Endothelial cell of umbilical vein (primary cell): Measurements from ENCODE around the gene NFATC1. TPM values are rescaled to one million over a fixed set of nuclear protein-coding genes. Genes with fewer than 3 reads are reported as not detected.

Experiments
- BruUV-seq: library from RNA; stranded (reverse); fragments of 400-500 nt; replicated peaks from 2 replicates; lab custom pipeline; 2021; lab: Mats Ljungman, UMichigan
- CTCF ChIA-PET: fragments of 300-600, 350-600 bp; sonication (Branson Sonifier 250); formaldehyde crosslinking; loops from one replicate; lab custom pipeline; 2021; ENCODE audit warnings: antibody characterized with exemption, inconsistent platforms; lab: Charles Lee
- POLR2A ChIA-PET: fragments of 300-600, 350-600 bp; sonication (Branson Sonifier 250); formaldehyde crosslinking; loops from one replicate; lab custom pipeline; 2021; ENCODE audit warnings: antibody characterized with exemption, inconsistent platforms; lab: Charles Lee
- DNase-seq: peaks from one replicate; pipeline ENCODE4 v3.0.0-alpha.2; 2011; ENCODE audit warnings: low read depth, low spot score
- FAIRE-seq: peaks from 2 replicates; lab custom pipeline; 2011; peaks lifted over from hg19 to GRCh38; lab: Jason Lieb, UNC
- H2AFZ ChIP-seq: 2 replicates; pipeline ENCODE4 v1.6.0; 2012; ENCODE audit warnings: low read depth, low read length, control low read depth, inconsistent platforms
- H3K27ac ChIP-seq: 2 replicates; pipeline ENCODE4 v1.5.1; 2011; ENCODE audit warnings: low read depth, mild to moderate bottlenecking, control low read depth, low read length, moderate library complexity; ENCODE audit not compliant: insufficient read depth
- H3K27me3 ChIP-seq, 2 experiments: 2 replicates each; pipeline versions ENCODE4 v1.6.0 to v1.6.1; 2011; ENCODE audit warnings: low read length in 2 of 2, mixed read lengths in 1 of 2; ENCODE audit not compliant: control insufficient read depth in 2 of 2, insufficient read depth in 2 of 2
- H3K36me3 ChIP-seq, 2 experiments: 2 replicates in 1 of 2; 3 replicates in 1 of 2; pipeline ENCODE4 v1.5.1; 2011; ENCODE audit warnings: low read length in 2 of 2, mild to moderate bottlenecking in 1 of 2, moderate library complexity in 1 of 2; ENCODE audit not compliant: control insufficient read depth in 2 of 2, insufficient read depth in 2 of 2; ENCODE audit errors: extremely low read depth in 1 of 2
- H3K4me1 ChIP-seq: 3 replicates; pipeline ENCODE4 v1.5.1; 2011; ENCODE audit warnings: mild to moderate bottlenecking, low read length; ENCODE audit not compliant: control insufficient read depth, insufficient read depth; ENCODE audit errors: extremely low read depth
- H3K4me2 ChIP-seq: 2 replicates; pipeline ENCODE4 v1.6.1; 2011; ENCODE audit warnings: low read length, control low read depth, mixed read lengths; ENCODE audit not compliant: insufficient read depth
- H3K4me3 ChIP-seq, 3 experiments: fragments of 200-600 bp in 1 of 3; sonication (generic), shearing (Covaris generic) in 1 of 3; replicated peaks in 1 of 3; 2 replicates each; pipeline ENCODE4 v1.5.1; 2011 to 2016; ENCODE audit warnings: control low read depth in 3 of 3, low read length in 3 of 3, mild to moderate bottlenecking in 2 of 3, inconsistent platforms in 1 of 3, low read depth in 1 of 3, moderate library complexity in 1 of 3; ENCODE audit not compliant: insufficient read depth in 1 of 3
- H3K79me2 ChIP-seq: 2 replicates; pipeline ENCODE4 v1.6.0; 2012; ENCODE audit warnings: low read length, inconsistent platforms; ENCODE audit not compliant: control insufficient read depth, insufficient read depth
- H3K9ac ChIP-seq: replicated peaks from 2 replicates; pipeline ENCODE3; 2011; ENCODE audit warnings: low read length, control low read depth; ENCODE audit not compliant: insufficient read depth; ENCODE audit errors: extremely low read depth
- H3K9me1 ChIP-seq: replicated peaks from 3 replicates; pipeline ENCODE4 v1.6.0; 2011; ENCODE audit warnings: mild to moderate bottlenecking, low read length; ENCODE audit not compliant: control insufficient read depth, insufficient read depth; ENCODE audit errors: extremely low read depth
- H3K9me3 ChIP-seq: replicated peaks from 2 replicates; pipeline ENCODE4 v1.5.1; 2012; ENCODE audit warnings: low read length, inconsistent platforms; ENCODE audit not compliant: control insufficient read depth, insufficient read depth
- H4K20me1 ChIP-seq: replicated peaks from 2 replicates; pipeline ENCODE3; 2011; ENCODE audit warnings: mild to moderate bottlenecking, low read length; ENCODE audit not compliant: control insufficient read depth, insufficient read depth; ENCODE audit errors: extremely low read depth
- CTCF ChIP-seq, 2 donors: IDR thresholded peaks; 1 replicate in 1 of 2; 2 replicates in 1 of 2; pipeline ENCODE4 v1.5.1; 2011; ENCODE audit warnings: low read length in 2 of 2, mild to moderate bottlenecking in 2 of 2, moderate library complexity in 2 of 2, control low read depth in 1 of 2, inconsistent platforms in 1 of 2, low read depth in 1 of 2; ENCODE audit not compliant: insufficient read depth in 1 of 2; ENCODE audit errors: extremely low read depth in 1 of 2
- EZH2 ChIP-seq: IDR thresholded peaks from 2 replicates; pipeline ENCODE4 v1.6.1; 2012; ENCODE audit warnings: borderline replicate concordance, low read depth, mild to moderate bottlenecking, moderate library complexity, low read length, inconsistent platforms; ENCODE audit not compliant: severe bottlenecking
- FOS ChIP-seq: IDR thresholded peaks from 2 replicates; pipeline ENCODE4 v1.6.1; 2011; ENCODE audit warnings: mild to moderate bottlenecking, low read length, moderate library complexity, borderline replicate concordance; ENCODE audit not compliant: insufficient read depth
- GATA2 ChIP-seq: IDR thresholded peaks from 2 replicates; pipeline ENCODE4 v1.7.0; 2011; ENCODE audit warnings: low read depth, mild to moderate bottlenecking, moderate library complexity, mixed read lengths, low read length; ENCODE audit not compliant: insufficient read length, insufficient read depth
- JUN ChIP-seq: IDR thresholded peaks from 2 replicates; pipeline ENCODE4 v1.6.1; 2011; ENCODE audit warnings: borderline replicate concordance, low read depth; ENCODE audit not compliant: insufficient read length, insufficient read depth
- MAX ChIP-seq: IDR thresholded peaks from 2 replicates; pipeline ENCODE4 v1.6.1; 2011; ENCODE audit not compliant: insufficient read depth, insufficient read length
- MYC ChIP-seq: IDR thresholded peaks from one replicate; pipeline ENCODE4 v1.6.1; 2011; ENCODE audit warnings: mild to moderate bottlenecking, low read depth, low read length
- POLR2A ChIP-seq: IDR thresholded peaks from 2 replicates; pipeline ENCODE4 v1.6.1; 2012; ENCODE audit warnings: low read depth, mild to moderate bottlenecking, control low read depth, low read length
- POLR2AphosphoS5 ChIP-seq: IDR thresholded peaks from 2 replicates; pipeline ENCODE4 v1.6.1; 2012; ENCODE audit warnings: low read depth, mild to moderate bottlenecking, control low read depth, low read length, moderate library complexity; ENCODE audit not compliant: insufficient read depth
- dilution Hi-C: fragments of 300-500 bp; cut with MboI; formaldehyde crosslinking; loops from one replicate; pipeline ENCODE4 v1.15.0; 2019; ENCODE audit warnings: low sequenced_read_pairs; ENCODE audit not compliant: extremely low pct_ligation_motif_present
- intact Hi-C: fragments of 100-400 bp; cut with micrococcal nuclease; formaldehyde crosslinking; loops from one replicate; pipeline ENCODE4 v1.10.0; 2022
- polyA plus RNA-seq, 4 experiments: library from polyadenylated mRNA; depleted of rRNA in 3 of 4; stranded (reverse) in 3 of 4; unstranded in 1 of 4; fragments of >200 nt; gene quantifications; 2 replicates each; pipeline versions ENCODE4 v1.2.1 to v1.2.3, GENCODE V29; 2011 to 2012; ENCODE audit warnings: missing spikeins in 1 of 4
- total RNA-seq: library from RNA; stranded (reverse); gene quantifications from 2 replicates; pipeline ENCODE4 v1.2.3, GENCODE V29; 2021

The NFATC1 gene
- total and polyA plus RNA-seq, 2 donors (not counting 3 experiments of a cell fraction or from before 2014, with no cell fraction given), result 11.1 to 30.0 TPM

- Histone ChIP-seq H3K4me3 (no peak overlapping the region), H3K9me3 (no peaks in the 10 kb centered on the region), H3K79me2 (peaks cover 4% of the 10 kb centered on the region), H3K27ac (no peak overlapping the region), H3K27me3 (no peaks in the 10 kb centered on the region), H3K4me1 (peaks cover 12% of the 10 kb centered on the region), H3K9ac (no peak overlapping the region), H3K4me2 (no peak overlapping the region), H3K36me3 (peaks cover 3 to 16% of the 10 kb centered on the region in 2 experiments), H3K9me1 (no peaks in the 10 kb centered on the region), H2AFZ (no peak overlapping the region), H4K20me1 (no peaks in the 10 kb centered on the region)
- TF ChIP-seq POLR2AphosphoS5 (no peak), GATA2 (no peak), MYC (no peak), POLR2A (no peak), JUN (no peak), MAX (no peak), FOS (no peak), CTCF (IDR thresholded peaks at IDR 0.05; ENCODE audit: extremely low read depth in 1 of 2, insufficient read depth in 1 of 2, low read depth in 1 of 2, low read length in 2 of 2) (no peak), EZH2 (no peak)
- no TSS peak for BruUV-seq
- POLR2A ChIA-PET, result no interaction called here
- CTCF ChIA-PET, result no interaction called here
- dilution Hi-C loops (no loop called here), intact Hi-C loops (no loop called here)
- no peak for DNase-seq
- FAIRE-seq, result no peak
Observed at GRCh38 chr18:79416022-79416676, 20.4 kb downstream of the NFATC1 start.
